ENCODE measurements around the gene CASZ1. TPM values are rescaled to one million over a fixed set of nuclear protein-coding genes. Genes with fewer than 3 reads are reported as not detected.

Gene CASZ1
- total and polyA plus RNA-seq, 2 donors (not counting 3 experiments of a cell fraction or from before 2014, with no cell fraction given), result 1.5 to 5.2 TPM

DNA sequence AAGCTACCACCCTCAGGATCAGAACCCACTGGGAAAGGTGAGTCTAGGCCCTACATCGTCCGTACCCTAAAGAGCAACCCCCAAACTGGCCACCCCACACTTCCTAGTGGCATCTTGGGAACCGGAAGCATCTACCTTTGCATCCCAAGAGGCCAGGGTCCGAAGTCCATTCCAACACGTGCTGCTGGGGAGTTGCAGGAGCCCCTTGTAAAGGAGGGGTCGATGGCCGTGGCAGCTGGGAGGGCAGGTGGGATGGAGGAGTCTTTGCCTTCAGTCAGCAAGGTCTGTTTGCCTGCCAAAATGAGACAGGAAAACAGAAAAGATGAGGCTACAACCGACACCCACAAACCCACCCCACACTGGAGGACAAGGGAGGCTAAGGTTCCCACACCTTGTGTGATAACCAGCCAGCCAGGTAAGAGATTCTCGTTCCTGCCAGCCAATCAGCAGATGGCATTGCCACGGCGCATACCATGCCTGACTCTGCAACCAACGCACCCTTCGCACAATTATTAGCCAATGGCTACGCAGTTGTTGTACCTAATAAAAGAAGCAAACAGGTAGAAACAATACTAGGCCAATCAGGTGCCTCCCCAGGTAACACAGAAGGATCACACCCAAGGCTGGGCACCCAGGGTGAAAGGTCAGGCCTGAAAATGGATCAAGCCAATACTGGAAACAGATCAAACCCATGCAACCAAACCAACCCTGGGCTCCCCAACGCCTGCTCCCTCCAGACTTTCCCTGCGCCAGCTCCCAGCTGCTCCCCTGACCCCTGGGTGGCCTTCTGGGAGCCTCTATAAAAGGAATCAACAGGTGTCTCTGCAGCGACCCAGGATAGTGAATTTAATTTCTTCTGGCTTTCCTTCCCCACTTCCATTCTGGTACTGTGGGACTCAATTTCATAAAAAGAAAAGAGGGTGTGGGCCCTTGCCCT lies 35.6 kb downstream of the CASZ1 start:
- Histone ChIP-seq H3K4me2 (ENCODE audit: insufficient read depth, low read length) (no peak overlapping the region), H3K9ac (replicated peaks; ENCODE audit: extremely low read depth, insufficient read depth, low read length) (no peak overlapping the region), H3K9me1 (replicated peaks; ENCODE audit: control insufficient read depth, extremely low read depth, insufficient read depth, low read length) (no peaks in the 10 kb centered on the region), H3K4me1 (ENCODE audit: control insufficient read depth, extremely low read depth, insufficient read depth, low read length) (no peaks in the 10 kb centered on the region), H2AFZ (ENCODE audit: low read depth, low read length) (no peak overlapping the region), H3K27me3 (ENCODE audit: control insufficient read depth in 2 of 2, insufficient read depth in 2 of 2, low read length in 2 of 2) (peaks cover 0 to 2% of the 10 kb centered on the region in 2 experiments), H3K79me2 (ENCODE audit: control insufficient read depth, insufficient read depth, low read length) (no peaks in the 10 kb centered on the region), H3K27ac (ENCODE audit: insufficient read depth, low read depth, low read length) (no peak overlapping the region), H4K20me1 (replicated peaks; ENCODE audit: control insufficient read depth, extremely low read depth, insufficient read depth, low read length) (no peaks in the 10 kb centered on the region), H3K36me3 (ENCODE audit: control insufficient read depth in 2 of 2, extremely low read depth in 1 of 2, insufficient read depth in 2 of 2, low read length in 2 of 2) (no peaks in the 10 kb centered on the region), H3K9me3 (replicated peaks; ENCODE audit: control insufficient read depth, insufficient read depth, low read length) (no peaks in the 10 kb centered on the region), H3K4me3 (replicated peaks in 1 of 3; ENCODE audit: insufficient read depth in 1 of 3, low read depth in 1 of 3, low read length in 3 of 3) (no peak overlapping the region)
- TF ChIP-seq EZH2 (IDR thresholded peaks at IDR 0.05; ENCODE audit: borderline replicate concordance, low read depth, low read length, severe bottlenecking) (no peak), POLR2A (IDR thresholded peaks at IDR 0.05; ENCODE audit: low read depth, low read length) (no peak), JUN (IDR thresholded peaks at IDR 0.05; ENCODE audit: borderline replicate concordance, insufficient read depth, insufficient read length, low read depth) (no peak), MYC (IDR thresholded peaks at IDR 0.05; ENCODE audit: low read depth, low read length) (no peak), GATA2 (IDR thresholded peaks at IDR 0.05; ENCODE audit: insufficient read depth, insufficient read length, low read depth, low read length) (no peak), POLR2AphosphoS5 (IDR thresholded peaks at IDR 0.05; ENCODE audit: insufficient read depth, low read depth, low read length) (no peak), CTCF (IDR thresholded peaks at IDR 0.05; ENCODE audit: extremely low read depth in 1 of 2, insufficient read depth in 1 of 2, low read depth in 1 of 2, low read length in 2 of 2) (no peak), FOS (IDR thresholded peaks at IDR 0.05; ENCODE audit: borderline replicate concordance, insufficient read depth, low read length) (no peak)
- TF ChIP-seq, protein P1, sequence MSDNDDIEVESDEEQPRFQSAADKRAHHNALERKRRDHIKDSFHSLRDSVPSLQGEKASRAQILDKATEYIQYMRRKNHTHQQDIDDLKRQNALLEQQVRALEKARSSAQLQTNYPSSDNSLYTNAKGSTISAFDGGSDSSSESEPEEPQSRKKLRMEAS (IDR thresholded peaks at IDR 0.05; ENCODE audit: insufficient read depth, insufficient read length), result no peak
- DNase-seq (ENCODE audit: low read depth, low spot score), result no peak
- CTCF ChIA-PET, result no interaction called here
- BruUV-seq (replicated peaks), result no TSS peak
- no peak for FAIRE-seq
- dilution Hi-C loops (cut with MboI; ENCODE audit: extremely low pct_ligation_motif_present, low sequenced_read_pairs) (no loop called here), intact Hi-C loops (cut with micrococcal nuclease) (no loop called here)
- POLR2A ChIA-PET, result no interaction called here
